Measurements from ENCODE around the gene WDPCP. TPM values are rescaled to one million over a fixed set of nuclear protein-coding genes. Genes with fewer than 3 reads are reported as not detected.

Gene WDPCP
- total and polyA plus RNA-seq, 2 of the 13 experiments (the other 11 are each of a cell fraction or from before 2014, with no cell fraction given), result 2.9 to 5.2 TPM

DNA sequence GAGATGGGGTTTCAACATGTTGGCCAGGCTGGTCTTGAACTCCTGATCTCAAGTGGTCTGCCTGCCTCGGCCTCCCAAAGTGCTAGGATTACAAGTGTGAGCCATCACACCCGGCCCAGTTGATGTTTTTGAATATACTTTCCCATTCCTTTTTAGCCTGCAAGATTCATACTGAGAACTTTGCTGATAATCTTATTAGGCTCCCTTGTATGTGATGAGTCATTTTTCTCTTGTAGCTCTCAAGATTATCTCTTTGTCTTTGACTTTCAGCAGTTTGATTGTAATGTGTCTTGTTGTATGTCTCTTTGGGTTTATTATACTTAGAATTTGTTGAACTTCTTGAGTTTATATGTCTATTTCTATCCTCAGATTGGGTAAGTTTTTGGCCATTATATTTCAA is 456.3 kb downstream of the WDPCP start:
- intact Hi-C loops (cut with micrococcal nuclease; ENCODE audit: unreplicated experiment), result no loop called here
- DNase-seq (ENCODE audit: low spot score), result no peak

GRCh38 chr2:63131196-63131595 is 457.1 kb downstream of the WDPCP start:
- intact Hi-C loops (cut with micrococcal nuclease; ENCODE audit: unreplicated experiment) (no loop called here), in situ Hi-C loops (cut with HindIII; ENCODE audit: extremely low pct_ligation_motif_present, low pct_unique_long_range_greater_than_20kb) (no loop called here)
- Histone ChIP-seq H3K27ac (ENCODE audit: extremely low read length, insufficient read depth, low read length) (no peak overlapping the region), H3K4me1 (ENCODE audit: insufficient read depth, low read length) (no peaks in the 10 kb centered on the region), H4K20me1 (ENCODE audit: insufficient read depth, low read length) (no peaks in the 10 kb centered on the region), H3K9me3 (ENCODE audit: low read length) (peaks cover 18% of the 10 kb centered on the region), H3K79me2 (ENCODE audit: insufficient read depth, low read length) (no peaks in the 10 kb centered on the region), H3K4me3 (replicated peaks in 1 of 3; ENCODE audit: insufficient read depth in 1 of 3, low read depth in 2 of 3, low read length in 3 of 3) (no peak overlapping the region), H2AFZ (ENCODE audit: low read length) (no peak overlapping the region), H3K36me3 (replicated peaks in 1 of 2; ENCODE audit: control insufficient read depth in 1 of 2, insufficient read depth in 2 of 2, low read length in 2 of 2) (no peaks in the 10 kb centered on the region), H3K9ac (ENCODE audit: insufficient read depth, low read depth, low read length) (no peak overlapping the region), H3K4me2 (ENCODE audit: low read depth, low read length) (no peak overlapping the region), H3K27me3 (ENCODE audit: control insufficient read depth in 1 of 2, insufficient read depth in 2 of 2, low read length in 2 of 2) (no peaks in the 10 kb centered on the region)
- ChIA-PET CTCF (ENCODE audit: low intra/inter-chr PET ratio, low total read pairs) (no interaction called here), POLR2A (no interaction called here)
- TF ChIP-seq ZKSCAN8 (CRISPR knock-in tag; IDR thresholded peaks at IDR 0.05; ENCODE audit: borderline replicate concordance) (no peak), CEBPB (IDR thresholded peaks at IDR 0.05; ENCODE audit: borderline replicate concordance, low read depth, low read length) (peak; percentile 81)
- no peak for FAIRE-seq
- 85% methylated on average over 1 of the region's 1 CpG for WGBS (ENCODE audit: low lambda C conversion rate)
- no TSS peak for BruUV-seq (replicated peaks)
- no peak for ATAC-seq
- DNase-seq (ENCODE audit: low spot score), result no peak

More for the DNA sequence above, 456.3 kb downstream of the WDPCP start:
- FAIRE-seq (no peak), ATAC-seq (no peak)
- no peaks in the 10 kb centered on the region for H3K4me1 ChIP-seq (ENCODE audit: insufficient read depth, low read length)
- ChIA-PET CTCF (ENCODE audit: low intra/inter-chr PET ratio, low total read pairs) (no interaction called here), POLR2A (no interaction called here)
- H3K79me2 ChIP-seq (ENCODE audit: insufficient read depth, low read length), result no peaks in the 10 kb centered on the region
- H3K36me3 ChIP-seq (replicated peaks in 1 of 2; ENCODE audit: control insufficient read depth in 1 of 2, insufficient read depth in 2 of 2, low read length in 2 of 2), result no peaks in the 10 kb centered on the region
- BruUV-seq (replicated peaks), result no TSS peak
- H3K9me3 ChIP-seq (ENCODE audit: low read length), result peaks cover 18% of the 10 kb centered on the region
- in situ Hi-C loops (cut with HindIII; ENCODE audit: extremely low pct_ligation_motif_present, low pct_unique_long_range_greater_than_20kb), result no loop called here
- H3K4me3 ChIP-seq (replicated peaks in 1 of 3; ENCODE audit: insufficient read depth in 1 of 3, low read depth in 2 of 3, low read length in 3 of 3), result no peak overlapping the region
- H3K27ac ChIP-seq (ENCODE audit: extremely low read length, insufficient read depth, low read length), result no peak overlapping the region
- no peaks in the 10 kb centered on the region for H3K27me3 ChIP-seq (ENCODE audit: control insufficient read depth in 1 of 2, insufficient read depth in 2 of 2, low read length in 2 of 2)
- no peak overlapping the region for H2AFZ ChIP-seq (ENCODE audit: low read length)
- no peak overlapping the region for H3K9ac ChIP-seq (ENCODE audit: insufficient read depth, low read depth, low read length)
- 29% methylated on average over 2 of the region's 2 CpGs for WGBS (ENCODE audit: low lambda C conversion rate)
- H3K4me2 ChIP-seq (ENCODE audit: low read depth, low read length), result no peak overlapping the region
- TF ChIP-seq ZSCAN30 (CRISPR knock-in tag; IDR thresholded peaks at IDR 0.05), result no peak
- H4K20me1 ChIP-seq (ENCODE audit: insufficient read depth, low read length), result no peaks in the 10 kb centered on the region

Measured in HepG2 (cell line).